SIG-M5 treated with dmso at 0.1 percent for 504 hours (cell line): ENCODE measurements around the gene CHCHD3.
"Not testable (repeated sequence)": the region's sequence is repeated elsewhere in the genome, so short reads cannot be mapped to it uniquely, and the experiment has no call there.

Experiments
- DNase-seq: peaks from one replicate; lab custom pipeline; 2025; ENCODE audit not compliant: unreplicated experiment; lab: John Stamatoyannopoulos, UW

CHCHD3 gene

DNA sequence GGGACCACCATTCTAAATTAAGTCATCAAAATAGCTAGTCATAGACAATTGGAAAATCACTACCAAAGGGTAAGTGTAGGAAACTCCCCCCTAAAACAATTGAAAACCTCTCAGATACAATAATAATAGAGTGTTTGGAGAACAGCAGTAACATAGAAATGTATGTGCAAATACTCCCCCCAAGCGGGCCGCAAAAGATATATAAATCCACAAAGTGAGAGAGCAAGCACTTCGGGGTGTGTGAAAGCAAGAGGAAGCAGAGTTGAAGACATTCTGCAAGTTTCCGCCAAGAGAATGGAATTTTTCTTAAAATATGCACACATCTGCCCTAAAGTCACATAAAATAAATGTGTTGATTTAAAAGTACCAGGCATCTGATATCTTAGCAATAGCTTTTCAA lies 33.3 kb downstream of the CHCHD3 start:
- DNase-seq = no peak

DNA sequence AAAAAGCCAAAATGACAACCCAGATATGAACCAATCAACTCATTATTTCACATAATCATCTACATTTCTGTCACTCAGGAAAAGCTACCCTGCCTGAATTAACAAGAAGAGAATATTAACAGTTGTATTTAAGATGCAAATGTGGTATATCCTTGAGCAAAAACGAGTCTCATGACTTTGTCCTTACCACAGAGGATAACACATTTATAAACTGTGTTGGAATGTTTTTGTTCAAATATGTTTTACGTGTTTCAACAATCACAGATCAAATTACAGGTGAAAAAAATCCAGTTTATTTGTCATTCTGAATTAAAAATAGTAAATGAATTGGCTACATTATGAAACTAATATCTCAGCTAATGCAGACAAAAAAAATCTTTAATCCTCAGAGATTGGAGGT lies 34.6 kb downstream of the CHCHD3 start:
- no peak for DNase-seq

DNA sequence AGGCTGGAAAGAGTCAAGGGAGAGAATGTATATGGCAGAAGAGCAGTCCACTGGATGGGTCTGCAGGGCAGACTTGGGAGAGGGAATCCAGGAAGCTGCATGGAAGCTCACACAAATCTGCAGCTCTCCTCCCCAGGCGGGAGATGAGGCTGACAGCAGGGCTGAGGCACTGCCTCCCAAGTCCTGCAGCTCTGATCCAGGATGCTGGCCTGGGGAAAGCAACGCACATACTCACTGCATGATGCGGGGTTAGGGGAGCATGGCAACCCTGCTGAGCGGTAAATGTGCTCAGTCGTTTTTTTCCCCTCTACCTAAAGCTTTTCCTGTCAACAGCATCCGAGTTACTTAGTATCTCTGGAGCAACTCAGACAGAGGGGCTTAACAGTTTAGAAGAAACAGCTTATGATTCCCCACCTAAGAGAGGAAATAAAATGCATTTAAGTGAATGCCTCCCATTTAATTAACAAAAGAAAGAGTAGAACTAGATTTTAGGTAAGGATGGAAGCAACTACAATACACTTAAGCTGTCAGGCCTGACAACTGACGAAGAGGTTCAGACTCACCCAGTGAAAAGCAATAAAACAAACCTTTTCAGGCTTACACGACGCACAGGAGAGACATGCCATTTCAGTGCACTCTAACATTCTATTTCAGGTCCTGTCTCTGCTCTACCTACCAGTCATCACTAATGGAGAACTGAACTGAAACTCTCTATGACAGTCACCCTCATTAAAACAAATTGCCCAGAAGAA lies 37.0 kb downstream of the CHCHD3 start:
- no peak for DNase-seq

DNA sequence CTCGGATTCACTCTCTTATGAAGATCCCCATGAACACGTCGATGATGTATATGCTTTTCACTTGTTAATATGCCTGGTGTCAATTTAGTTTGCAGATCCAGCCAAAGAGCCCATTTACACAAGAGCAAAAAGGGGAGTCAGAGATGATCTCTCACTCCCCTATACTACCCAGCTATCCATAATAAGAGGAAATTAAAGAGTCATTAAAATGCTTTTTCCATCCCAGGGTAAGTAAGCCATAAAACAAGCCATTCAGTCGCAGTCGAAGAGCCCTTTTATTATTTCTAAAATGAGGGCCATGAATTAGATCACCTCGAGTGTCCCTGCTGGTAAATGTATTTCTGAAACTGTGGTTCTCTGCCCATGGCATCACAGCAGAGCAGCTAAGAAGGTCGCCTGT lies 41.2 kb downstream of the CHCHD3 start:
- no peak for DNase-seq

DNA sequence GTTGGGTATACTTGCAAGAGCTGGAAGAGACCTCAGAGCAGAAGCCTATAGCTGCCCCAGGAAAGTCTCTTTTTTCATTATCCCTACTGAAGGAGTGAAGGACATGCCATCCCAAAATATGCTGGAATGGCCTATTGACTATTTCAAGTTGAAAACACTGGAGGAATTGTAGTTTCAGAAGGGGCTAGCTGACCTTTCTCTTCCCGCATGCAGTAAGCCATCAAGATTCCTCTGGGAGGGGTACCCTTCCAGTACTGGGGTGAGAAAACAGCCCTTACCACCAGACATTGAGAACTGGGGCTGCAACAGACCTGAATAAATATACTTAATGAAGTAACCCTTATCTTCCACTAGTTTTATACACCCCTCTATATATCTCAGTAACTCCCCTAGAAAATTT lies 41.7 kb downstream of the CHCHD3 start:
- DNase-seq = no peak

DNA sequence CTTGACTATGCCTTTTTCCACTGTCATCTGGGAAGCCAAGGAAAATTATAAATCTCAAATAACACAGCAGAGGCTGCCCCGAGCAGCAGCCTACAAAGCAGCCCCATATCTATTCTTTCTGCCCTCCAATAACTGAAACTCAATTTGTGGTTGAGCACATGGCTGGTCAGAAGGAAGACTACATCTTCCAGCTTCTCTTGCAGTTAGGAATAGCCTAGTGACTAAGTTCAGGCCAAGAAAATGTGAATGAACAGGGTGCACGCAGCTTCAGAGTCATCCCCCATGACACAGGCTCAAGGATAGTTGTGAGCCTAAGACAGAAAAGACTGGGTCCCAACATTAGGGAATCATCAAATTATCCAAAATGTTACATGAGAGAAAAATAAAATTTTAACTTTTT lies 42.3 kb downstream of the CHCHD3 start:
- DNase-seq = no peak

DNA sequence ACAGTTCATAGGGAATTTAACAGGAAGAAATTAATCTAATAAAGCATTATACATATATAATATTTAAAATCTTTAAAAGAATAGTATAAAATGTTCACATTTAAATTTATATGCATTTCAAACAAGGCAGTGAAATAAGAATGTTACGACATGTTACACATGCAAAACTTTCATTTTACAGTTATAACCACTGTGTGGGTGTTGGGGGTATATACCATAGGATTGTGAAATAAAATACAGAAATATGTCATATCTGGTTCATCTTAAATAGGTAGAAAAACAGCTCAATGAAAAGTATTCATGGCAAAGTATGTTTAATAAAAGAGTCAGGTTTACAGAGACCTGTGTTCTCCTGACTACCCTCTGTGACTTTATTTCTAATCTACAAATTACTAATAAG lies 45.6 kb downstream of the CHCHD3 start:
- DNase-seq = no peak

DNA sequence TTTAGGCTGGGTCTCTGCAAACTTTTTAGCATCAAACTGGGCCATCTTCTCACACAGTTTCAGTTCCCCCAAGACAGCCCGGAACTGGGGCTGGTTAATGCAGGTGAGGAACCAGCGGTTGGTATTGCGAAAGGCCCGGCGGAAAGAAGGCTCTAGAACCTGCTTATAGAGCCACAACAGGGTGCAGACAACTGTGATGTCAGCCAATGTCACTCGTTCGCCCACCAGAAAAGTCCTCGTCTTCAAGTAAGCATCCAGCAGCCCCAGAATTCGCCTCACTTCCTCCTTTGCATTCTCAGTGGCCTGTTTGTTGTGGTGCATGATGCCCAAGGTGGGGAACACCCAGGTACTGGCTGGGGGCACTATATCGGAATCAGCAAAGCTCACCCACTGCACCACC lies 46.6 kb downstream of the CHCHD3 start:
- DNase-seq = not testable (repeated sequence)

DNA sequence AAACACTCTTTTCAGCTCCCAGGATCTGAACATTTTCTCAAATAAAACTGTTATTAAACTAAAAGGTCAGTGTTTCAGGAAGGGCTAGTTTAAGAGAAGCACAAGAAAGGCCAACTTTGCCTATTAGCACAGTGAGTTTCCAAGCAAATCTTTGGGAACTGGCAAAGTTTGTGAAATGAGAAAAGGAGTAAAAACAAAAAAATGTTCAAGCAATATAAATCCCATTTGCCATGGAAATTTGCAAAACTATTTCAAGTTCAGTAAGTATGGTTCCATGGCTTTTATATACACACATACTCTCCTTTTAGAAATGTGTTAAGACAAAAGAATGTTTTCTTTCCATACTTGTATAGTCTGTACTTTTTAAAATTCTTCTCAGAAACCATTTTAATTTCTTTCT lies 51.5 kb downstream of the CHCHD3 start:
- no peak for DNase-seq

DNA sequence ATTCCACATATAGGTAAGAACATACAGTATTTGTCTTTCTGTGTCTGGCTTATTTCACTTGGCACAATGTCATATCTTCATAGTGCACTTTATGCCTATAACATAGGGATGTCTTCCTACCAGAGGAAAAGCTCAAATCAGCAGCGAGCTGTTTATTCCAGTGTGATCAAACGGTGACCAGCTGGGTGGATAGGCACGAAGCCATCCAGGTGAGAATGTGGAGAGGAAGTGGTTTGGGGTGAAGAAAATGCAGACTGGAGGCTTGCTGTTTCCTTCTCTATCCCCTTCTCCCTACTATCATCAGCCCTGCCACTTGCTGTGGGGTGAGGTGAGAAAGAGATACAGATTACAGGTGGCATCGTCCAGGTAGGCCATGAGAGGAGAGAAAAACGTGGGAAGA lies 52.4 kb downstream of the CHCHD3 start:
- no peak for DNase-seq

DNA sequence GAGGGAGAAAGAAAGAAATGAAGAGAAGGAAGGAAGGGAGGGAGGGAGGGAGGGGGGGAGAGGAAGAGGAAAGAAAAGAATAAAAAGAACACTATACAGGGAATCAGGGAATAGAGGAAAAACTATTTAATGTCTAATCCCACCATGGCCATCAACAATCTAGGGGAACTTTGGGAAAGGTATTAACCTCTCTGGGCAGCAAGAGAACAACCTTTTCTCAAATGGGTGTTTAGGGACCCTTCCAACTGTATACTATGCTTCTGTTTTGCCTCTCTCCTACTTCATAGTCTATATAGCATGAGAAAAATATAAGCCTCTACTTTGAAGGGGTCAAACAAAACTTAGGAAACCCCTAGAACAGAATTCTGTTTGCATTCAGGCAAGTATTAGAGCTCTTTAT lies 54.5 kb downstream of the CHCHD3 start:
- DNase-seq = no peak

DNA sequence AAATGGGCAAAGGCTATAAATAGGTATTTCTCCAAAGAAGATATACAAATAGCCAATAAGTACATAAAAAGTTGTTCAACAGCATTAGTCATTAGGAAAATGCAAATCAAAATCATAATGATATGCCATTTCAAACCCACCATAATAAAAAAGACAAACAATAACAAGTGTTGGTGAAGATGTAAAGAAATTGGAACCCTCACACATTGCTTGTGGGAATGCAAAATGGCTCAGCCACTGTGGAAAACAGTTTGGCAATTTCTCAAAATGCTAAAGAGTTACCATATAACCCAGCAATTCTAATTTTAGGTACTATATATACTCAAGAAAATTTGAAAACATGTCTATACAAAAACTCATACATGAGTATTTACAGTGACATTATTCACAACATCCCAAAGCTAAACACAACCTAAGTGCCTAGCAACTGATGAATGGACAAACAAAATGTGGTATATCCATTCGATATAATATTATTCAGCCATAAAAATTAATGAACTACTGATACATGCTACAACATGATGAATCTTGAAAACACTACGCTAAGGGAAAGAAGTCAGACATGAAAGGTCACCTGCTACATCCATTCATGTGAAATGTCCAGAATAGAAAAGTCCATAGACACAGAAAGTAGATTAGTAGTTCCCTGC lies 55.6 kb downstream of the CHCHD3 start:
- DNase-seq = no peak

DNA sequence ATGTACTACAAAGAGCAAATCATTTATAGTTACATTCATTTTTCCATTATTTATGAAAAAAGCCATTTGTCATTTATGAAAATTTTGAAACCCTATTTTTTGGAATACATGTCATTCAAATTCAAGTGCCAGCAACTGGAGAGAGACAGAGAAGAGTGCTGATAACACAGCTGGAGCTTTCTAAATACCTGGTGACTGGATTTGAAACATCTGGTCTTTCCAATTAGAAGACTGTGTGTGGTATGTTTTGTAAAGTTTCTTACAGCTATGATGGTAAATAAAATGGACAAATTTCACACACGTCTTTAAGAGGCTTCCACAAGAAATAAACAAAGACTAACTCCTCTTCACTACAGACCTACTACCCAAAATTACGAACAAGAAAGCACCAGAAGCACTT lies 56.8 kb downstream of the CHCHD3 start:
- no peak for DNase-seq

DNA sequence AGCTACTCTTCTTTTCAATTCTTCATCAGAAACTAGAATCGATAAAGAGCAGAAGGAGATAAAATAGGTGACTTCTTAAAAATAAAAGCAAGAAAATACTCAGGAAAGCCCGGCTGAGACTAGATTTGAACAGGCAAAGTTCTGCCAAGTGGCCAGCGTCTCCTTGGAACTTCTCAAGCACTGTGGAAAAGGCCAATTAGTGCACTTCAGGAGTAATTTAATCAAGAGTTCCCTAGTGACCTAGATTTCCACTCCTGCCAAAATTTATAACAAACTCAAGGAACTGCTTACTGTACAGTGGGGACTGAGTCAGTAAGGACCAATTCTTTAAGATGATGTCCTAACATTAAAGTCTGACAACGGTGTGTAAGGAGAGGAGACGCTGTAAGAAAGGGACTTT lies 57.3 kb downstream of the CHCHD3 start:
- no peak for DNase-seq

DNA sequence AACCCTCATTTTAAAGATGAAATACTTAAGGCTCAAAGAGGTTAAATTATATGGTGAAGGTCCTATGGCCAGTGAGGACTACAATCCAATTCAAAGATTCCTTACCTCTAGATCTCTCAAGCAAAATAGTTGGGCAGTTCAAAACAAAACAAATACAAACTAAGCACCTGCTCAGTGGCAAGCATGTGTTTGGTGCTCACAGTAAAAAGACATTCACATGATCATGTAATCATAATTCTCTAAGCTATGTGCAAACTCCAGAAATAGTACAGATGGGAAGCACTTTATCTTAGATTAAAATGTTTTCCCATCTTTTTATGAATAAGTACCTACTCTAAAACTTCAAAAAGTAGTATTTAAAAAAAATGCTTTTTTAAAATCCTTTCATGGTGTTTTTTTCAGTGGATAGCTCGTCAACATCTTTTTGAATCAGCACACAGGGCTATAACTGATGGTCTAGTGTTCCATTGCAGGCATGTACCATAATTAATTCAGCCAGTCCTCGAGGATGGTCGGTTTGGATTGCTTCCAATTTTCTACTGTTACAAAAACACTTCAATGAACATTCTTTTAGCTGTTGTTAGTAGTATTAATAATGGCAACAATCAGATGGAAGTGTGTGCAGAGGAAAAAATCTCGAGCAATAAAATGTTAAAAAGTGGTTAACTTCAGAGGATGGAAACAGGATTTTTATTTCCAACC lies 58.4 kb downstream of the CHCHD3 start:
- no peak for DNase-seq

DNA sequence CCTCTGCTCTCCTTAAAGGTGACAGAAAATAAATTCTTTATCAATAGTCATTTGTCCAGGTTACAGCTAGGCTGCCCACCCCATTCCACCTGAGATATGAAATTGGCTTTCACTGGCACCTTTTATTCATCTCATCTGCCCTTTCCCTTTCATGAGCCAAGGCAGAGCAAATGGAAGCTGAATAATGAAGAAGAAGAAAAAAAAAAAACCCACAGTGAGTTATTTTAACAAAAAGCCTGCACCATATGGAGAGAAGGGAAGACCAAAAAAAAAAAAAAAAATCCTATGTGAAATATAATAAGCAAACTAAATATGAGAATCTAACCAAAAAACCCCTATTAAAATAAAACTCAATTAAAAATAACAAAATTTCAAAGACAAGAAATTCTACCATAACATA lies 59.2 kb downstream of the CHCHD3 start:
- DNase-seq = no peak

DNA sequence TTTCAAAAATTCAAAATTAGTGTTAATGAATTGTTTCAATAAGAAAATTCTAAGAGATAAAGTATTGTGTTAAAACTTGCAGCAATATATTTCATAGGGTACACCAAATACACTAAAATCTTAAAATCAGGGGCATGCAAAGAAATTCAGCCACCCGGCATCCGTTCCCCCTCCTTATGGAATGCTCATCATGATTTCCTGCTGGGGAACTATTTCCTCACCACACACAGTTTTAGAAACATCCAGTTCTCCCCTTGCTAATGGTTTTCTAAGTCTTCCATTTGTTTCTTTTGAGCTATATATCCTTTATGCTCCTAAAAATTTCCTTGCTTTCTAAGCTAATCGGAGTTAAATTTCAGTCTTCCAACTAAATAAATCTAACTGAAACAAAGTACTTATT lies 60.7 kb downstream of the CHCHD3 start:
- no peak for DNase-seq

DNA sequence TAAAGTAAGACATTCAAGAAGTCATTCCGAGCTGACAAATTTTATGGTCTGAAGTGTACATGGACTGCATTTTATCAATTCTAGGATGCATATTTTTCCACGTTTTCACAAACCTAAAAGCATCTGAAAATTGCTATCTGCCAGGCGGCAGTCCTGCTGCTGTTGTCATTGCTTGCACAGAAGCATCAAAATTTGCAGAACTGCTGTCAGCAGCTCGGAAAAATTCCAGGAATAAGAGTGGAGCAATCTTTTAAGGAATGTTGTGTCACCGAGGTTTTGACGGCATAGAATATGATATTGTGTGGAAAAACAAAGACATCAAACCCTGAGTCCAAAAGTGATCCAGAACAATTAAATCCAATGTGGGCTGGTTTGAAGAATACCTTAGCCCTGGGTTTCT lies 61.4 kb downstream of the CHCHD3 start:
- no peak for DNase-seq

DNA sequence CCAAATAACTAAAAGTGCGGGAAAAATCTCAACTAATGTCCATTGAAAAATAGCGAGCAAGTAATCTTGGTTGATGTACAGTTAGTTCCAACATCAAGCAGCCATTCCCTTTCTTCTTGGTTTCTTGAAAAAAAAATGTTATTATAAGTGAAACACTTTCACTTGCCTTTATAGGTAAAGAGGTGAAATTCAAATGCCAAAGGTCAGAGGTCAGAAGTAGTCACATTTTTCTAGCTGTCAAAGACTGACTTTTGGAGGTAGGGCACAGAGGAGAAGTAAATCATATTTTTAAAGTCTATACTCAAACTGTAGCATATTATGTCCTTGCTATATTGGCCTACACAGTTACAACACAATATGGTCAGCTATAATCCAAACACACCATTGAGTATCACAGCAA lies 62.3 kb downstream of the CHCHD3 start:
- DNase-seq = no peak

DNA sequence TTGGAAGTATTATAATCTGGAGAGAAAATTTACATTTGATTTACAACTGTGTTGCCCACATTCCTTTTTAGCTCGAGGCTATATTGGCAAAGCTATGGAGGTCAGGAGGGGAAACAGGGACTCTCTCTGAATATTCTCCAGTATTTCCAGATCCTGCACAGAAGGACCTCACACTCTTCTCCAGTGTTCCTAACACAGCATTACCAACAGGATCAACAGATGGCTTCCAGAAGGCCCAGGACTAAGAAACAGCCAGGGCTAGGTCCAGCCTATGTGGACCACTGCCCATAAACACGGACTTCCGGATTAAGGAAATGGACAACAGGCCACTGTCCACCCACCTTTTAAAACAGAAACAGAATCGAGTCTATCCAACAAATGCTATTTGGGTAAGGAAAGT lies 65.3 kb downstream of the CHCHD3 start:
- DNase-seq = no peak

DNA sequence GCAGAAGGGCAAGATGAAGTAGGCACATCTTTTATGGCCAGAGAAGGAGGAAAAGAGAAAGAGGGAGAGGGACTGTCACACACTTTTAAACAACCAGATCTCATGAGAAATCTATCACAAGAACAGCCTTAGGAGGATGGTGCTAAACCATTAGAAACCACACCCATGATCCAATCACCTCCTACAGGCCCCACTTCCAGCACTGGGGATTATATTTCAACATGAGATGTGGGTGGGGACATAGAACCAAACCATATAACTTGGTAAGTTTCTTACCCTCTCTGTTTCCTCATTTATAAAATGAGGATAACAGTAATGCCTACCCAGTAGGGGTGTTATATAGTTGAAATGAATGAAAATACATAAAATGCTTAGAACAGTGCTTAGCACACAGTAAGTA lies 66.0 kb downstream of the CHCHD3 start:
- DNase-seq = no peak

DNA sequence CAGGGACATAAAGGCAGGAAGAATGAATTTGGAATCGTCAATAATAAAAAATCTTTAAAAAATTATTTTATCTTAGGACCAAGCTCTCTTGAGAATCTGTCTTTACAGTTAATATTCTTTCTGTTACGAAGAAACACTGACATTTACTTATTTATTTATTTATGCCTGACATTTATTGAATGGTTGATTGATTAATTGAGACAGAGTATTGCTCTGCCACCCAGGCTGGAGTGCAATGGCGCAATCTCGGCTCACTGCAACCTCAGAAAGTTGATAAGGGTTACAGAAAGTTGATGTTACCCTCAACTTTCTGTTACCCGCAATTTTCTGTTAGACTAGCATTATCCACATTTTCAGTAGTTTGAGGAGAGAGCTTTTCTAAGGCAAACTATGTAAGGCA lies 70.1 kb downstream of the CHCHD3 start:
- DNase-seq = no peak
